ENCODE measurements around the gene PLCL1.
"Not testable (repeated sequence)": the region's sequence is repeated elsewhere in the genome, so short reads cannot be mapped to it uniquely, and the experiment has no call there.

PLCL1 gene

DNA sequence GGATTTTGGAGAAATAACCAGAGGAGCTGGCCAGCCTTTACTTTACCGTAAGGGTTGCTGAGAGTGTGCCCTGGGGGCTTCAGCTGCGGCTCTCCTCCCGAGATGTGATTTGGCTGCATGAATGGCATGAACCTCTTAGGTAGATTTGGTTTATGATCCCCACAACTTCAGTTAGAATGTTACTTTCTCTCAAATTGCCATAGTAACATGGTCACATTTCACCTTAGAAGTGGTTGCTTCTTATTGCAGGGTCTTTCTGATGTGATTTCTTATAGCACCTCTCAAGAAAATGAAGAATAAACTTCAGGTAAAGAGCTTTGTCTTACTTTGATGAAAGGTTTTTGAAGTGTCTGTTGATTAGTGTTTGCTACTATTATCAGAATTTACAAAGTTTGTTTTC, 5.6 kb downstream of the PLCL1 start:
- no peak for DNase-seq (ENCODE audit: low read depth)

- DNase-seq (ENCODE audit: low read depth): no peak
Measured at GRCh38 chr2:197810491-197810890, 6.1 kb downstream of the PLCL1 start.

GRCh38 chr2:197813093-197813787, 8.8 kb downstream of the PLCL1 start:
- no peak for DNase-seq (ENCODE audit: low read depth)

- no peak for DNase-seq (ENCODE audit: low read depth)
Measured at GRCh38 chr2:197814526-197814925, 10.1 kb downstream of the PLCL1 start.

- no peak for DNase-seq (ENCODE audit: low read depth)
Measured at GRCh38 chr2:197821550-197822289, 17.3 kb downstream of the PLCL1 start.

- no peak for DNase-seq (ENCODE audit: low read depth)
Measured at GRCh38 chr2:197822333-197822732, 17.9 kb downstream of the PLCL1 start.

- DNase-seq (ENCODE audit: low read depth): no peak
Measured at GRCh38 chr2:197827618-197828017, 23.2 kb downstream of the PLCL1 start.

DNA sequence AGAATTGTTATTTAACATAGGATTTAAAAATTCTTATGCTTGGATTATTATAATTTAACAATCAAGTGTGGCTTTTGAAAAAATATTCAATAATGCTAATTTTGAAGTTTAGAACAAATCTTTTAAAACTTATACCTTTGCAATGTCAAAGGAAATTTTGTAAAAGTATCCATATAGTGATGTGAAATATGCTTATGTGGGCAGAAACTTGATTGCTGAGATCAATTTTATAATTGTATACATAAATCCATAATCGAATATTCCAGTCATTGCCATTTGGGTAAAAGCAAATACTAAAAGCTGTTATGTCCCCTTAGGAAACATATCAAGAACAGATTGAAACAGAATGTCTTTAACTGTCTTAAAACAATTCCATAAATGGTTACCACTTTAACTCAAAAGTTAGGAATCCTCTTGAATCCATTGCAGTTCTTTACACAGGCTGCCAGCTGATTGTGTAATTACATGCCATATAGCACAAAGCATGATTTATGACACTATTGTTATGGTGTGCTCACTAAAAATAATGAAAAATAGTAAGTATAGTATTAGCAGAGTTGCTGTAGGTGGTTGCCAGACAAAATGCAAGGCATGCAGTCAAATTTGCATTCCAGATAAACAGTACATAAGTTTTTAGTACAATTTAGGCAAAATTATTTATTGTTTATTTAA, 24.2 kb downstream of the PLCL1 start:
- no peak for DNase-seq (ENCODE audit: low read depth)

DNA sequence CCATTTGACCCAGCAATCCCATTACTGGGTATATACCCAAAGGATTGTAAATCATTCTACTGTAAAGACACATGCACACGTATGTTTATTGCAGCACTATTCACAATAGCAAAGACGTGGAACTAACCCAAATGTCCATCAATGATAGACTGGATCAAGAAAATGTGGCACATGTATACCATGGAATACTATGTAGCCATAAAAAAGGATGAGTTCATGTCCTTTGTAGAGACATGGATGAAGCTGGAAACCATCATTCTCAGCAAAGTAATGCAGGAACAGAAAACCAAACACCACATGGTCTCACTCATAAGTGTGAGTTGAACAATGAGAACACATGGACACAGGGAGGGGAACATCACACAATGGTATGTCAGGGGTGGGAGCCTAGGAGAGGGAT, 30.4 kb downstream of the PLCL1 start:
- DNase-seq (ENCODE audit: low read depth): not testable (repeated sequence)

GRCh38 chr2:197835293-197835692, 30.9 kb downstream of the PLCL1 start:
- no peak for DNase-seq (ENCODE audit: low read depth)

GRCh38 chr2:197838036-197838435, 33.6 kb downstream of the PLCL1 start:
- no peak for DNase-seq (ENCODE audit: low read depth)

GRCh38 chr2:197838579-197838978, 34.2 kb downstream of the PLCL1 start:
- DNase-seq (ENCODE audit: low read depth): no peak

DNA sequence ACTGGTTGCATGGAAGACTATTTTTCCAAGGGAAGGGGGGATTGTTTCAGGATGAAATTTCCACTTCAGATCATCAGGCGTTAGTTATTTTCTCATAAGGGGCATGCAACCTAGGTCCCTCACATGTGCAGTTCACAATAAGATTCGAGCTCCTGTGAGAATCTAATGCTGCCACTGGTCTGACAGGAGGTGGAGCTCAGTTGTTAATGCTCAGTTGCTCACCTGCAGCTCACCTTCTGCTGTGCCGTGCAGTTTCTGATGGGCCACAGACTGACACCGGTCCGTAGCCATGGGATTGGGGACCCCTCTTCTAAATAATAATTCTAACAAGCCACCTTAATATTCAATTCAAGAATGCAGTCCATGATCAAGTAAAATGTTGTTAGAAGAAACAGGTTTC, 34.9 kb downstream of the PLCL1 start:
- DNase-seq (ENCODE audit: low read depth): no peak

GRCh38 chr2:197839856-197840255, 35.5 kb downstream of the PLCL1 start:
- no peak for DNase-seq (ENCODE audit: low read depth)

GRCh38 chr2:197846128-197846527, 41.7 kb downstream of the PLCL1 start:
- no peak for DNase-seq (ENCODE audit: low read depth)

DNA sequence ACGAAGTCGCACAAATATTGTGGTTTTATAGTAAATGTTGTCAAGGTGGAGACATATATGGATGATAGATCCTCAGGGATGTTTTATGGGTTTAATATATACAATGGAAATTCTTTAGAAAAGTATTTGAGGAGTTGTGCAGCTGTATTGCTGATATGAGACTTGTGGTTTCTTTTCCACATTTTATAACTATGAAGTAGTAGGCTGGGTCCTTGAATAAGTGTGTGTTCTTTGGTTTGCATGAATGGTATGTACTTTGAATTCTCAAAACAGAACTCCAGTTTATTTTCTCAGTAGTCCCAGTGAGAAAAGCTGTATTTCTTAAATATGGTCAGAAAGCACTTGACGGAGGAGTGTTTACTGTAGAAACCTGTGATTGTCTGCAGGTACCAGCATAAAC, 42.4 kb downstream of the PLCL1 start:
- DNase-seq (ENCODE audit: low read depth): no peak

GRCh38 chr2:197847651-197848401, 43.4 kb downstream of the PLCL1 start:
- DNase-seq (ENCODE audit: low read depth): no peak

GRCh38 chr2:197848602-197849001, 44.2 kb downstream of the PLCL1 start:
- DNase-seq (ENCODE audit: low read depth): no peak

GRCh38 chr2:197850882-197851450, 46.6 kb downstream of the PLCL1 start:
- DNase-seq (ENCODE audit: low read depth): no peak

GRCh38 chr2:197851451-197851850, 47.1 kb downstream of the PLCL1 start:
- DNase-seq (ENCODE audit: low read depth): no peak

- no peak for DNase-seq (ENCODE audit: low read depth)
Measured at GRCh38 chr2:197852108-197852507, 47.7 kb downstream of the PLCL1 start.

- no peak for DNase-seq (ENCODE audit: low read depth)
Measured at GRCh38 chr2:197853549-197853948, 49.2 kb downstream of the PLCL1 start.

All from activated T-helper 1 cell treated with Interleukin-2 at 50 U/mL for 16 hours (primary cell).